ENCODE results near the gene MKNK1.
A peak's percentile ranks its signal among the peaks of the same experiment; 100 is the strongest.

The MKNK1 gene

DNA sequence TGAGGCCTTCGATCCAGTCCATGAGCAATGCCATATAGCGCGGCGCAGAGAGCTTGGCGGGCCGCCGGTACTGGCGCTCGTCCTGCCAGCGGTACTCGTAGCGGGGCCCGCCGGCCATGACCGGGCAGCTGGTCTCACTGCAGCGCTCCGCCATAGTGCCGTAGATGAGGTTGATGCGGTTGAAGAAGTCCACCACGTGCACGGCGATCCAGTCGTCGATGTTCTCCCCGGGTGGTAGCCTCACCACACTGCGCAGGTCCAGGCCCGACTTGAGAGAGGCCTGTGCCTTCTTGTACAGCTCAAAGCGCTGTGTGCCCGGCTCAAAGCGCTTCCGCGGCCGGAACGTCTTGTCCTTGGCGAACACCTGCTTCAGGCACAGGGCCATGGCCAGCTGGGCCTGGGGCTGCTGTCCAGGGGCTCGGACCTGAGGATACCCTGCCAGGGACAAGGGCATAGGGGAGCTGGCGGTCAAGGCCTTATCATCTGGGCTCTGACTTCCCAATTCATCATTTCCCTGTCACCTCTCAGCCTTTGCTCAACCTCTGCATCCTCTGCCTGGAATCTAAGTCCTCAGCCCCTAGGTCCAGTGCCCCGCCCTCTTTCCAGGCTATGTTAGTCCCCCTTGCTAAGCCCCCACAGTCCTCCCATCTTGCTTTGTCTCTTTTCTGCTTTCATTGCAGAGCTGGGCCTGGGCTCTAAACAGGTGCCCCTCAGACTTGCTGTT, 9.0 kb upstream of the MKNK1 start (continued):
- TF ChIP-seq, protein P1, sequence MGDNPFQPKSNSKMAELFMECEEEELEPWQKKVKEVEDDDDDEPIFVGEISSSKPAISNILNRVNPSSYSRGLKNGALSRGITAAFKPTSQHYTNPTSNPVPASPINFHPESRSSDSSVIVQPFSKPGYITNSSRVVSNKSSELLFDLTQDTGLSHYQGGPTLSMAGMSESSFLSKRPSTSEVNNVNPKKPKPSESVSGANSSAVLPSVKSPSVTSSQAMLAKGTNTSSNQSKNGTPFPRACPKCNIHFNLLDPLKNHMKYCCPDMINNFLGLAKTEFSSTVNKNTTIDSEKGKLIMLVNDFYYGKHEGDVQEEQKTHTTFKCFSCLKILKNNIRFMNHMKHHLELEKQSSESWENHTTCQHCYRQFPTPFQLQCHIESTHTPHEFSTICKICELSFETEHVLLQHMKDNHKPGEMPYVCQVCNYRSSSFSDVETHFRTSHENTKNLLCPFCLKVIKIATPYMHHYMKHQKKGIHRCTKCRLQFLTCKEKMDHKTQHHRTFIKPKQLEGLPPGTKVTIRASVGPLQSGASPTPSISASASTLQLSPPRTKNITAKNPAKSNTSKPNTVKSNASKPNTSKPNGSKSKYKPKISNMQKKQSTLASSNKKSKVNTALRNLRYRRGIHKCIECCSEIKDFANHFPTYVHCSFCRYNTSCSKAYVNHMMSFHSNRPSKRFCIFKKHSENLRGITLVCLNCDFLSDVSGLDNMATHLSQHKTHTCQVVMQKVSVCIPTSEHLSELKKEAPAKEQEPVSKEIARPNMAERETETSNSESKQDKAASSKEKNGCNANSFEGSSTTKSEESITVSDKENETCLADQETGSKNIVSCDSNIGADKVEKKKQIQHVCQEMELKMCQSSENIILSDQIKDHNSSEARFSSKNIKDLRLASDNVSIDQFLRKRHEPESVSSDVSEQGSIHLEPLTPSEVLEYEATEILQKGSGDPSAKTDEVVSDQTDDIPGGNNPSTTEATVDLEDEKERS (tag by site-specific recombination; IDR thresholded peaks at IDR 0.05): no peak

DNA sequence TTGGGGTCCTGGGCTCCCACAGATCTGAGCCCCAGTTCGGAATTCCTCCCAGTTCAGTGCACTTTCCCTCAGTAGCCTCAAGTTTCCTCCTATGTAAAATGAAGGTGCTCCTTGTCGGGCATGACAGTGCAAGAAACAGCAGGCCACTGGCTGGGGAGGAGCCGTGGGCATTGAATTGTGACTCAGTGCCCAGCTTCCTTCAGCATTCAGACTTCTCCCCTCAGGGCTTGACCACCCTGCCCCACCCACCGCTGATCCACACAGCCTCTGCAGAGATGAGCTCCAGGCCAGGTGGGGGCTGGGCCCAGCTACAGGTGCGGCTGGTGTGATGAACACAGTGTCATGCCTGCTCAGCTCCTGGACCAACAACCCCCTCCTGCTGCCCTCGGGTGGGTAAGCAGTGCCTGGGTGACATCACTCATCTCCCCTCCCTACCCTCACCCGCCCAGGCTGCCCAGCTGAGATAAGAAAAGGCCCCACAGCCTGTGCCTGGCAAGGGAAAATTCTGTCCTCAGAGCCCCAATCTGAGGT, 7.7 kb upstream of the MKNK1 start:
- CTCF ChIA-PET: interaction anchor here (2.7 kb wide), 1 partner anchor 10 kb away, joined by 8 read pairs; no protein-coding TSS in a partner anchor
- TF ChIP-seq ZNF157 (tag by site-specific recombination; IDR thresholded peaks at IDR 0.05) (no peak), ZNF473 (tag by site-specific recombination; IDR thresholded peaks at IDR 0.05) (no peak), ZNF626 (tag by site-specific recombination; IDR thresholded peaks at IDR 0.05) (no peak), ZBTB21 (tag by site-specific recombination; IDR thresholded peaks at IDR 0.05) (0 out of 2 replicates have a peak, but pooled peaks have one; percentile 23), ZNF394 (tag by site-specific recombination; IDR thresholded peaks at IDR 0.05; ENCODE audit: borderline replicate concordance) (no peak), ZNF707 (tag by site-specific recombination; IDR thresholded peaks at IDR 0.05) (no peak), ZNF175 (tag by site-specific recombination; IDR thresholded peaks at IDR 0.05) (no peak), EGR2 (tag by site-specific recombination; IDR thresholded peaks at IDR 0.05; ENCODE audit: low read depth) (peak; percentile 60), ZNF596 (tag by site-specific recombination; IDR thresholded peaks at IDR 0.05) (no peak), KLF1 (tag by site-specific recombination; IDR thresholded peaks at IDR 0.05) (peak; percentile 77), ZNF660 (tag by site-specific recombination; IDR thresholded peaks at IDR 0.05) (no peak; the same call in 1 of the 2 replicates), ZNF174 (tag by site-specific recombination; IDR thresholded peaks at IDR 0.05) (no peak), ZNF221 (tag by site-specific recombination; IDR thresholded peaks at IDR 0.05; ENCODE audit: borderline replicate concordance) (no peak)
- TF ChIP-seq, protein P2, sequence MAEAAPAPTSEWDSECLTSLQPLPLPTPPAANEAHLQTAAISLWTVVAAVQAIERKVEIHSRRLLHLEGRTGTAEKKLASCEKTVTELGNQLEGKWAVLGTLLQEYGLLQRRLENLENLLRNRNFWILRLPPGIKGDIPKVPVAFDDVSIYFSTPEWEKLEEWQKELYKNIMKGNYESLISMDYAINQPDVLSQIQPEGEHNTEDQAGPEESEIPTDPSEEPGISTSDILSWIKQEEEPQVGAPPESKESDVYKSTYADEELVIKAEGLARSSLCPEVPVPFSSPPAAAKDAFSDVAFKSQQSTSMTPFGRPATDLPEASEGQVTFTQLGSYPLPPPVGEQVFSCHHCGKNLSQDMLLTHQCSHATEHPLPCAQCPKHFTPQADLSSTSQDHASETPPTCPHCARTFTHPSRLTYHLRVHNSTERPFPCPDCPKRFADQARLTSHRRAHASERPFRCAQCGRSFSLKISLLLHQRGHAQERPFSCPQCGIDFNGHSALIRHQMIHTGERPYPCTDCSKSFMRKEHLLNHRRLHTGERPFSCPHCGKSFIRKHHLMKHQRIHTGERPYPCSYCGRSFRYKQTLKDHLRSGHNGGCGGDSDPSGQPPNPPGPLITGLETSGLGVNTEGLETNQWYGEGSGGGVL (tag by site-specific recombination; IDR thresholded peaks at IDR 0.05): peak; percentile 96
- TF ChIP-seq, protein P3, sequence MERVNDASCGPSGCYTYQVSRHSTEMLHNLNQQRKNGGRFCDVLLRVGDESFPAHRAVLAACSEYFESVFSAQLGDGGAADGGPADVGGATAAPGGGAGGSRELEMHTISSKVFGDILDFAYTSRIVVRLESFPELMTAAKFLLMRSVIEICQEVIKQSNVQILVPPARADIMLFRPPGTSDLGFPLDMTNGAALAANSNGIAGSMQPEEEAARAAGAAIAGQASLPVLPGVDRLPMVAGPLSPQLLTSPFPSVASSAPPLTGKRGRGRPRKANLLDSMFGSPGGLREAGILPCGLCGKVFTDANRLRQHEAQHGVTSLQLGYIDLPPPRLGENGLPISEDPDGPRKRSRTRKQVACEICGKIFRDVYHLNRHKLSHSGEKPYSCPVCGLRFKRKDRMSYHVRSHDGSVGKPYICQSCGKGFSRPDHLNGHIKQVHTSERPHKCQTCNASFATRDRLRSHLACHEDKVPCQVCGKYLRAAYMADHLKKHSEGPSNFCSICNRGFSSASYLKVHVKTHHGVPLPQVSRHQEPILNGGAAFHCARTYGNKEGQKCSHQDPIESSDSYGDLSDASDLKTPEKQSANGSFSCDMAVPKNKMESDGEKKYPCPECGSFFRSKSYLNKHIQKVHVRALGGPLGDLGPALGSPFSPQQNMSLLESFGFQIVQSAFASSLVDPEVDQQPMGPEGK (tag by site-specific recombination; IDR thresholded peaks at IDR 0.05): 0 out of 2 replicates have a peak, but pooled peaks have one; percentile 18
- TF ChIP-seq, protein P4, sequence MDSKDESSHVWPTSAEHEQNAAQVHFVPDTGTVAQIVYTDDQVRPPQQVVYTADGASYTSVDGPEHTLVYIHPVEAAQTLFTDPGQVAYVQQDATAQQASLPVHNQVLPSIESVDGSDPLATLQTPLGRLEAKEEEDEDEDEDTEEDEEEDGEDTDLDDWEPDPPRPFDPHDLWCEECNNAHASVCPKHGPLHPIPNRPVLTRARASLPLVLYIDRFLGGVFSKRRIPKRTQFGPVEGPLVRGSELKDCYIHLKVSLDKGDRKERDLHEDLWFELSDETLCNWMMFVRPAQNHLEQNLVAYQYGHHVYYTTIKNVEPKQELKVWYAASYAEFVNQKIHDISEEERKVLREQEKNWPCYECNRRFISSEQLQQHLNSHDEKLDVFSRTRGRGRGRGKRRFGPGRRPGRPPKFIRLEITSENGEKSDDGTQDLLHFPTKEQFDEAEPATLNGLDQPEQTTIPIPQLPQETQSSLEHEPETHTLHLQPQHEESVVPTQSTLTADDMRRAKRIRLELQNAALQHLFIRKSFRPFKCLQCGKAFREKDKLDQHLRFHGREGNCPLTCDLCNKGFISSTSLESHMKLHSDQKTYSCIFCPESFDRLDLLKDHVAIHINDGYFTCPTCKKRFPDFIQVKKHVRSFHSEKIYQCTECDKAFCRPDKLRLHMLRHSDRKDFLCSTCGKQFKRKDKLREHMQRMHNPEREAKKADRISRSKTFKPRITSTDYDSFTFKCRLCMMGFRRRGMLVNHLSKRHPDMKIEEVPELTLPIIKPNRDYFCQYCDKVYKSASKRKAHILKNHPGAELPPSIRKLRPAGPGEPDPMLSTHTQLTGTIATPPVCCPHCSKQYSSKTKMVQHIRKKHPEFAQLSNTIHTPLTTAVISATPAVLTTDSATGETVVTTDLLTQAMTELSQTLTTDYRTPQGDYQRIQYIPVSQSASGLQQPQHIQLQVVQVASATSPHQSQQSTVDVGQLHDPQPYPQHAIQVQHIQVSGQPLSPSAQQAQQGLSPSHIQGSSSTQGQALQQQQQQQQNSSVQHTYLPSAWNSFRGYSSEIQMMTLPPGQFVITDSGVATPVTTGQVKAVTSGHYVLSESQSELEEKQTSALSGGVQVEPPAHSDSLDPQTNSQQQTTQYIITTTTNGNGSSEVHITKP (tag by site-specific recombination; IDR thresholded peaks at IDR 0.05): no peak
- TF ChIP-seq, protein P5, sequence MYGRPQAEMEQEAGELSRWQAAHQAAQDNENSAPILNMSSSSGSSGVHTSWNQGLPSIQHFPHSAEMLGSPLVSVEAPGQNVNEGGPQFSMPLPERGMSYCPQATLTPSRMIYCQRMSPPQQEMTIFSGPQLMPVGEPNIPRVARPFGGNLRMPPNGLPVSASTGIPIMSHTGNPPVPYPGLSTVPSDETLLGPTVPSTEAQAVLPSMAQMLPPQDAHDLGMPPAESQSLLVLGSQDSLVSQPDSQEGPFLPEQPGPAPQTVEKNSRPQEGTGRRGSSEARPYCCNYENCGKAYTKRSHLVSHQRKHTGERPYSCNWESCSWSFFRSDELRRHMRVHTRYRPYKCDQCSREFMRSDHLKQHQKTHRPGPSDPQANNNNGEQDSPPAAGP (tag by site-specific recombination; IDR thresholded peaks at IDR 0.05): peak; percentile 94; the same call in 1 of the 2 replicates
- TF ChIP-seq, protein P6, sequence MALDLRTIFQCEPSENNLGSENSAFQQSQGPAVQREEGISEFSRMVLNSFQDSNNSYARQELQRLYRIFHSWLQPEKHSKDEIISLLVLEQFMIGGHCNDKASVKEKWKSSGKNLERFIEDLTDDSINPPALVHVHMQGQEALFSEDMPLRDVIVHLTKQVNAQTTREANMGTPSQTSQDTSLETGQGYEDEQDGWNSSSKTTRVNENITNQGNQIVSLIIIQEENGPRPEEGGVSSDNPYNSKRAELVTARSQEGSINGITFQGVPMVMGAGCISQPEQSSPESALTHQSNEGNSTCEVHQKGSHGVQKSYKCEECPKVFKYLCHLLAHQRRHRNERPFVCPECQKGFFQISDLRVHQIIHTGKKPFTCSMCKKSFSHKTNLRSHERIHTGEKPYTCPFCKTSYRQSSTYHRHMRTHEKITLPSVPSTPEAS (tag by site-specific recombination; IDR thresholded peaks at IDR 0.05): no peak

More for the DNA sequence above, 7.7 kb upstream of the MKNK1 start:
- POLR2A ChIA-PET: interaction anchor here (0.8 to 8.9 kb wide), 2 partner anchors 7 to 11 kb away, joined by 3 to 77 read pairs; partner anchors contain the start of gene MKNK1
- no peaks in the 10 kb centered on the region for H3K9me3 ChIP-seq (ENCODE audit: control insufficient read depth, insufficient read depth, low read depth, low read length)
- no peaks in the 10 kb centered on the region for H3K4me1 ChIP-seq (ENCODE audit: control insufficient read depth, insufficient read depth, low read length)
- H3K4me3 ChIP-seq (ENCODE audit: low read depth, low read length): no peak overlapping the region
- H3K36me3 ChIP-seq (ENCODE audit: control insufficient read depth in 2 of 2, insufficient read depth in 1 of 2, low read length in 2 of 2): peaks cover 0 to 9% of the 10 kb centered on the region in 2 experiments; a peak in 1 of 3 replicates
- no peak overlapping the region for H3K27ac ChIP-seq (ENCODE audit: extremely low read depth, low read depth, low read length)

Measured in HEK293 (cell line).